GF-D8 (cell line): ENCODE measurements around the gene RAPH1.
"Not testable (repeated sequence)": the region's sequence is repeated elsewhere in the genome, so short reads cannot be mapped to it uniquely, and the experiment has no call there.

Experiments
- DNase-seq: peaks from one replicate; lab custom pipeline; 2025; lab: John Stamatoyannopoulos, UW

The RAPH1 gene

GRCh38 chr2:203548887-203549286, 13.8 kb upstream of the RAPH1 start:
- DNase-seq: no peak

DNA sequence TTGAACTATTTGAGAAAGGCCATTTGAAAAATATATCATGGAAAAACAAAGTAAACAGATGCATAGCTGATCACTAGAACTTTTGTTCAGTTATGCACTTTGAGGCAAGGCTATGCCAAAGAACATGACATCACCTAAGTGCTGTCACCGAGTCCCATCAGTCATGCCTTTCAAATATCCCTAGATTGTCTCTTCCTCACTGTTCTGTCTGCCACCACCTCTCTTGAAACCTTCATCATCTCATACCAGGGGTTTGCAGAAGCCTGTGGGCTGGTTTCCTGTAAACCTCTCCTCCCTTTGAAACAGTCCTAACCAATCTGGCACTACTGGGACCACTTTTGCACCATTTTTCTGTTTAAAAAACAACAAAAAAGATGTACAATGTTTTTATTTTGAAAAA, 12.3 kb upstream of the RAPH1 start:
- DNase-seq: no peak

DNA sequence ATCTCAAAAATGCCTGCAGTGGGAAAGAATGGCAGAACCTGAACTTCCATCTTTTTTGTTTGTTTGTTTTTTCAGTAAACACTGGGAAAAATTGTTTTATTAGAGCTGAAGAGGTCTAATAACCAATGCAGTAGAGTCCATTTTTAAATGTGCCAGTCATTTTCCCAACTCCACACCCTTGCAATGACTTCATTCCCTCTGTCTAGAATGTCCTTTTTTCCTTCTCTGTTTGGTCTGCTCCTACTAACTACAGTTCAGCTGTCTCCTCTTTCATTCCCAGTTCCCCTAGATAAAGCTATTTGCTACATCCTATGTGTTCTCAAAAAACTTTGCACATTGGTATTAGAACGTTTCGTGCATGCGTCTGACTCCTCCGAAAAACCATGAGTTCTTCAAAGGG, 9.3 kb upstream of the RAPH1 start:
- DNase-seq: no peak

GRCh38 chr2:203543898-203544328, 8.8 kb upstream of the RAPH1 start:
- no peak for DNase-seq

- not testable (repeated sequence) for DNase-seq
Measured at GRCh38 chr2:203540598-203540997, 5.5 kb upstream of the RAPH1 start.

DNA sequence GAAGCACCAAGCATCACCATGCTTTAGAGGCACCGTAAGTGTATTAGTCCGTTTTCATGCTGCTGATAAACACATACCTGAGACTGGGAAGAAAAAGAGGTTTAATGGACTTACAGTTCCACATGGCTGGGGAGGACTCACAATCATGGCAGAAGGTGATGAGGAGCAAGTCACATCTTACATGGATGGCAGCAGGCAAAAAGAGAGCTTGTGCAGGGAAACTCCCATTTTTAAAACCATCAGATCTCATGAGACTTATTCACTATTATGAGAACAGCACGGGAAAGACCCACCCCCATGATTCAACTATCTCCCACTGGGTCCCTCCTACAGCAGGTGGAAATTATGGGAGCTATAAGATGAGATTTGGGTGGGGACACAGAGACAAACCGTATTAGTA, 3.1 kb upstream of the RAPH1 start:
- not testable (repeated sequence) for DNase-seq

DNA sequence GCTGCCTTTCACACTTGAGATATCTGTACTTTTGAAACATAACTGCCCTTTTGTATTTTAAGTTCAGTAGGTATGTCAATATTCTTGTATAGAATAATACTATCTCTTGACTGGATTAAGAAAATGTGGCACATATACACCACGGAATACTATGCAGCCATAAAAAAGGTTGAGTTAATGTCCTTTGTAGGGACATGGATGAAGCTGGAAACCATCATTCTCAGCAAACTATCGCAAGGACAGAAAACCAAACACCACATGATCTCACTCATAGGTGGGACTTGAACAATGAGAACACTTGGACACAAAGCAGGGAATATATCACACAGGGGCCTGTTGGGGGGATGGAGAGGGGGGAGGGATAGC, 1.5 kb upstream of the RAPH1 start:
- DNase-seq: not testable (repeated sequence)

- no peak for DNase-seq
Measured at GRCh38 chr2:203535784-203536585, 884 bp upstream of the RAPH1 start.

GRCh38 chr2:203534621-203535077, 452 bp downstream of the RAPH1 start:
- DNase-seq: no peak

GRCh38 chr2:203533676-203534591, 1.2 kb downstream of the RAPH1 start:
- DNase-seq: no peak

DNA sequence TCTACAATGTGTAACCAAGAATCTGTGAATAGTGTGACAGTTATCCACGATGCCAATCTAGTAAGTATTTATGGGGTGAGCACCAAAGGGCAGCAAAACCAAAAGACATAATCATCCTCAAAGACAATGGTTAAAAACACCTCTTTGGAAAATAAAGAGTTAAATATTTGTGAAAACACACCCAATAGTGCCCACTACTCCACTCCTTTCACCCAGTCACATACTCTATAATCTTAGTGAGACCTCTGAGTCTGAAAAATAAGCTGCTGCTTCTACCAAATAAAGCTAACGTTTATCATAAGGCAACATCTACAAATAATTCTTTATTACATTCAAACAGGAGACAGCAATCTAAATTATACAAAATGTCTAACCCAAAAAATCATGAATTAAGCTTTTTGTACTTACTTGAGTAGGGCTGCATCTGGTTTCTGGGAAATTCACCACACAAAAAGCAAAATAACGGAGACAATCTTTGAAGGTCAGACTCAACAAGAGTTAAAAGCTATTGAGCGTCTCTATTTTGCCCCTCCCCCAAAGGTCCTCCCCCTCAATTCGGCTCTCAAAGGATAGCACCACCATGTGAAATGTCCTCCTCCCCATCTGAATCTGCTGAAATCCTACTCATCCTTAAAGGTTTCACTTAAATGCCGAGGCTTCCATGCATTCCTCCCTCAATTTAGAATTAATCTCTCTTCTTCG, 2.0 kb downstream of the RAPH1 start:
- no peak for DNase-seq

- no peak for DNase-seq
Measured at GRCh38 chr2:203527719-203528118, 7.4 kb downstream of the RAPH1 start.

GRCh38 chr2:203513268-203513667, 21.8 kb downstream of the RAPH1 start:
- not testable (repeated sequence) for DNase-seq

GRCh38 chr2:203510941-203511305, 24.2 kb downstream of the RAPH1 start:
- DNase-seq: no peak

DNA sequence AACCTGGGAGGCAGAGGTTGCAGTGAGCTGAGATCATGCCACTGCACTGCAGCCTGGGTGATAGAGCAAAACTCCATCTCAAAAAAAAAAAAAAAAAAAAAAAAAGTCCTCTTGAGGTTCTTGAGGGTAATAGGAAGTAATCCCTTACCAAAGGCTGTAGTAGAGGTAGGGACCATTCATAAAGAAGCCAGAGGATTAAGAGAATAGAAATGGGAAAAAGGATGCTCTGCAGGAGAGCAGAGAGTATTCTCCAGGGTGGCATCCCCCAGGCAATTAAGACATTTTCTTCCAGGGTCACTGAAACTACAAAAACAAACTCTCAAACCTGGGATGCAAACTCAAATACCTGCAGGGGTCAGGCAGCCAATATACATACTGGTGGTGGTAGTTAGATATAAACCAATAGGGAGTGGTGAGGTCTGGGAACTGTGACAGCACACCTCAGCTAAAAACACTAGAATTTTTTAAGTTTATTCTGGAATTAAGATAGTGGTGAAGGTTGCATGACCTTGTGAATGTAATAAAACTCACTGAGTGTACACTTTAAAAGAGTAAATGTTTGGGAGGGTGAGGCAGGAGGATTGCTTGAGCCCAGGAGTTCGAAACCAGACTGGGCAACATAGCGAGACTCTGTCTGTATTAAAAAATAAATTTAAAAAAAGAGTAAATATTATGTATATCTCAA, 24.7 kb downstream of the RAPH1 start:
- DNase-seq: no peak

DNA sequence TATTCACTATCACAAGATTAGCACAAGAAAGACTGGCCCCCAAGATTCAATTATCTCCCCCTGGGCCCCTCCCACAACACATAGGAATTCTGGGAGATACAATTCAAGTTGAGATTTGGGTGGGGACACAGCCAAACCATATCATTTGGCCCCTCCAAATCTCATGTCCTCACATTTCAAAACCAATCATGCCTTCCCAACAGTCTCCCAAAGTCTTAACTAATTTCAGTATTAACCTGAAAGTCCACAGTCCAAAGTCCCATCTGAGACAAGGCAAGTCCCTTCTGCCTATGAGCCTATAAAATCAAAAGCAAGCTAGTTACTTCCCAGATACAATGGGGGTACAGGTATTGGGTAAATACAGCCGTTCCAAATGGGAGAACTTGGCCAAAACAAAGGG, 31.6 kb downstream of the RAPH1 start:
- not testable (repeated sequence) for DNase-seq

GRCh38 chr2:203501873-203502272, 33.2 kb downstream of the RAPH1 start:
- no peak for DNase-seq

DNA sequence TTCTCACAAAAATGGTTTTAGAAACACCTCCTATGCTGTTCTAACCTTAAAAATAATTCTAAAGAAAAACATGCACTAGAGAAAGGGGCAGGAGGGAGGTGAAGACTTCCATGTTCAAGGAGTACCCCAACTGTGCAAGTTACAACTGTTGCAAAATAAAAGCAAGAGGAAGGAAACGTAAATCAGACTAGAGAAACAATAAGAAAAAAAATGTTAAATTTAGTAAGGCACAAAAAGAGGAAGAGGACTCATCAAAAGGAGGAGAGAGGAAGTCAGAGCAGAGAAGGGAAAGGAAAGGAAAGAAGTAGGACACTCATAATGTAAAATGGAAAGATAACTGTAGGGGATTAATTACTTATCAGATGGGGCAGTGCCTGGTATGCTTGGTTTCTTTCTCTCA, 34.1 kb downstream of the RAPH1 start:
- no peak for DNase-seq

- DNase-seq: no peak
Measured at GRCh38 chr2:203500297-203500696, 34.8 kb downstream of the RAPH1 start.

DNA sequence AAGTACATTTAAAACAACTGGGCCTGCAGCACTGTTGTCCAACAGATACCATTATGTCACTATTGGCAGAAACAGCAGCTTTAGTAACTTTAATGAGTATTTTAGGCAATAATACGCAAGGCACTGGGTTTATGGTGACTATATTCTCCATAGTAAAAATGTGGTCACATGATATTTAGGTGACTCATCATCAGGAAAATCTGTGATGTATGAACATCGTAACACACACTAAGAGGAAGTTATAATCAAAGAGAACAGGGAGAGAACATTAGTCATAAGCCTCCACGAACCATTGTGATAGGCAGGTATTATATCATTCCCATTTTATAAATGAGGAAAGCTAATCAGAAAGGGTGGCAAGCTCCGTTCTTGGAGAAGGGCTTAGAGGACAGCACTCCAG, 36.9 kb downstream of the RAPH1 start:
- no peak for DNase-seq

- no peak for DNase-seq
Measured at GRCh38 chr2:203492965-203493364, 42.1 kb downstream of the RAPH1 start.

DNA sequence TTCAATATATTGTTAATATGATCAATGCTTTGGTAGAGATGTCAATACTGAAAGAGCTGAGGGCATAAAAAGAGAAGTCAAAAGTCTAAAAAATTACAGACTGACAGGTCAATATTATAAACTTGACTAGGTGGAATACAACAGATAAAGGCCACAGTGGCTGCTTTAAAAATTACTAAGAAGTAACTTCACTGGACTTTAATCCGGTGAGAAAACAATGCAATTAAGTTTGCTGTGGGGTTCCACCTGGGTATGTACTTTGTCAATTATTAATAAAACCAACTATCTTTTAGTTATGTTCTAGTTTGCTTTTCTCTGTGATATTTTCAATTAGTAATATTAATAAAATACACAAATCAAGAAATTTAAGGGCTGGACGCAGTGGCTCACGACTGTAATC, 44.7 kb downstream of the RAPH1 start:
- DNase-seq: no peak
